Superior temporal gyrus (tissue), 1 donor: ENCODE data around the gene ADARB1.

Experiments used
- DNase-seq: peaks from one replicate; pipeline ENCODE4 v3.0.0-alpha.2; 2016; ENCODE audit errors: extremely low spot score

ADARB1 gene

GRCh38 chr21:45227735-45228134, 153.4 kb downstream of the ADARB1 start:
- no peak for DNase-seq

- DNase-seq, result peak; percentile 77
Observed at GRCh38 chr21:45228171-45228641, 153.8 kb downstream of the ADARB1 start.

DNA sequence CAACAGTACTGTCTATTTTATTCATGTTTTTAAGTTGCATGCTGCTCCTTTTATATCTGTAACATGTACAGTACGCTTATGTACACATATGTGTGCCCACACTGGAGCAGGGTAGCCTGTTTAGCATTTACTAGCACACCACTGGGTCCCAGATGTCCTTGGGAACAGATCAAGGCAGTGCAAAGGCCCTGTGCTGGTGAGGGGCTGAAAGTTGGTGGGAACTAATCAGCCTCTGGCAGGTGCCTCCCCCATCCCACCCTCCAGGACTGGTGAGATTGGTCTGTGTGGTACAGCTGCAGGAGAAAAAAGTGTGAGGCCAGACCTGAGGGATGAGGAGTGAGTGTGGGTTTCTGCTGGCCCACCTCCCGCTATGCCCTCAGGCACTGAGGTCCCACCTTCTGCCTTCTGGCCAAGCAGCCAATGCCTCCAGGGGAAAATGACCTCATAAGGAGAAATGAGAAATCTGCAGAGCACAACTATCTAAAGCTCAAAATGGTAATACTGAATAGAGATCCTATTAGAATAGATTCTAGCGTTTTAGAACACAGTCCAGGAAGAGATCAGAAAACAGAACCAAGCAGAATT, 154.4 kb downstream of the ADARB1 start:
- no peak for DNase-seq

DNA sequence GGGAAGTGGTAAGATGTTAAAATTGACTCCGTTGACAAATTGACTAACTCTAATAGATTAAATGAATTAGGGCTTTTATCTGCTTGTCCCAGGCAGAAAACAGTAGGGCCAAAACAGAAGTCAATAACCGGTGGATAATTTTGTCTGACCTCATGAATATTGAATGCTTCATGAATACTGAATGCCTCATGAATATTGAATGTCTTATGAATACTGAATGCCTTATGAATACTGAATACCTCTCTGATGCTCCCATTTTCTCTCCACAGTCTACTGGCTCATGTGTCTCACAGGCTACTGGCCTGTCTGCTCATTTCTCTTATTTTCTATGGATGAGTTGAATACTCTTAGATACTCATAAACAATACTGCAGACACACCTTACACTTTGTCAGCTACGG, 157.3 kb downstream of the ADARB1 start:
- DNase-seq, result no peak

- DNase-seq, result no peak
Observed at GRCh38 chr21:45234127-45234526, 159.7 kb downstream of the ADARB1 start.

- DNase-seq, result no peak
Observed at GRCh38 chr21:45234965-45235364, 160.6 kb downstream of the ADARB1 start.

- no peak for DNase-seq
Observed at GRCh38 chr21:45235488-45235887, 161.1 kb downstream of the ADARB1 start.

- no peak for DNase-seq
Observed at GRCh38 chr21:45236481-45236880, 162.1 kb downstream of the ADARB1 start.

- no peak for DNase-seq
Observed at GRCh38 chr21:45237401-45237800, 163.0 kb downstream of the ADARB1 start.

- no peak for DNase-seq
Observed at GRCh38 chr21:45241357-45241756, 167.0 kb downstream of the ADARB1 start.

GRCh38 chr21:45243603-45244002, 169.2 kb downstream of the ADARB1 start:
- no peak for DNase-seq

- DNase-seq, result no peak
Observed at GRCh38 chr21:45244799-45245340, 170.5 kb downstream of the ADARB1 start.

DNA sequence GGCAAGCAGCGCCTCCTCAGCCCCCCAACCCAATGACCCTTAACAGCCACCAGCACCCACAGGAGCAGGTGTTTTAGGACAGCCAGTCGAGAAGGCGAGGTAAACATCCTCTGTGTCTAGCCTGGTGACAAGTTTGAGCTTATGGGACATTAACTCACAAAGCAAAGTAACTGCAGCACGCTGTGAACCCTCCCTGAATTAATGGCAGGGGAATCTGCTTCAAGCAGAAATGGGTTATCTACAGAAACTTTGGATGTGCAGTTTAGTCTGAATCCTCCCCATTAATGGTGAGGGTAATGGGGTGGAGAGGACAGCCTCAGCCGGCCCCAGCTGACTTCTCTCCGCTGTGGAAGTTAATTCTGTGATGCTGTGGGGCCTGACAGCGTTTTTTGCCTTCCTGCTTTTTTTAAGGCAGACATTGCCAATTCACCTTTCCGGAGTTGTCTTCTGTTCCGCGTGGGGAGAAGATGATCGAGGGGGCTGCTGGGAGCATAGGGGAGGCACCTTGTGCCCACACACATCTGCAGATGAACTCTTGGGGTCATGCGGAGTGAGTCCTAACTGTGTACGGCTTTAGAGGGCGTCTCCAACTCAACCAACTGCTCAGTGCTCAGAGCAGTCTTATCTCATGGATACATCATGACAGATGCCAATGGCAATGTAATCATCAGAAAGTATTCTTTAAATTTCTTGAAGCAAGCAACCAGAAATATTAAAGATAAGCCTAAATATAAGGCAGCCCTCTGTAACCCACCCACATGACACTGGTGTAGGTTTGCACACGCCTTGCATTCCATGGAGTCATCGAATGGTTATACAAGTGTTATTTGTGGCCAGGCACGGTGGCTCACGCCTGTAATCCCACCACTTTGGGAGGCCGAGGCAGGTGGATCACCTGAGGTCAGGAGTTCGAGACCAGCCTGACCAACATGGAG, 172.3 kb downstream of the ADARB1 start:
- no peak for DNase-seq

DNA sequence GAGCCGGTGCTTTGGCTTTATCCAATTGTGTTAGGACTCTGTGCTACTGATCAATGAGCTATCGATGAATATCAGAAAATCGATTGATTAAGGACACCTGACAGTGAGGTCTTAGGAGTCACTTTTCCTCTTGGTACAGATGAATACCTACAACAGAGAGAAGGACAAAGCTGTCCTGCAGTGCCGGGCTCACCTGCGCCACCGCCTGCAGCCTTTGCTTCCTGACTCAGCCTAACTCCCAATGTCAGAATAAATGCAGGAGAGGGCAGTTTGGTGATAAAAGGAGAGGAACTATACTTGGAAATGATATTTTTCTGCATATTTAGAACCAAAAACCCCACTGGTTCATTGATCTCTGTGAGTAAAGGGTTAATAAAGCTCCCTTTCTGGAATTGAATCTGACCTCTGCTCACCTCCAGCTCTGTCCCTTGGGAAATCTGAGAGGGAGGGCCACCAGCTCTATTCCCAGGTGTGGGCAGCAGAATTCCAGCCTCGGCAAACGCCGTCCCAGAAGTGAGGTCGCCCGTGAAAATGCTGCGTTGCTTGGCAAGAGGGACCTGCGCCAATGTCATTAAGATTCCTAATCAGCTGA, 174.0 kb downstream of the ADARB1 start:
- no peak for DNase-seq

DNA sequence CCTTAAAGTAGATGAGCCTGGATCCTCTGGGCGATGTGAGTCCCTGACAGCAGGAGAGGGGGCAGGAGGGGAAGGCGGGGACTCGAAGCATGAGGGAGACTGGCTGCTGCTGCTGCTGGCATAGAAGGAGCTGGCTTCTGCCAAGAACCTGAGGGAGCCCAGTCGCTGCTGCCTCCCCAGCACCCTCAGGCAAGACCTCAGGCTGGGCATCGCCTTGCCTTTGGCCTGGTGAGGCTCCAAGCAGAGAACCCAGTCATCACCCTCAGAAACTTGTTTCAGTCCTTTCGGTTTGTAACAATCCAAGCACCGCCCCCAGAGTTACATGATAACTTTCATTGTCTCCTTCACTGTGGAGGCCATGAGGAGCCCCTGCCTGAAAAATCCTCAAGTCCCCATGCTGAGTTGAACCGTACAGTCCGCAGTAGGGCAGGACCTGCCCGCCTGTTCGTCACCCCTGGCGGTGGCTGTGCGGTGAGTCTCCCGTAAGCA, 174.6 kb downstream of the ADARB1 start:
- no peak for DNase-seq

DNA sequence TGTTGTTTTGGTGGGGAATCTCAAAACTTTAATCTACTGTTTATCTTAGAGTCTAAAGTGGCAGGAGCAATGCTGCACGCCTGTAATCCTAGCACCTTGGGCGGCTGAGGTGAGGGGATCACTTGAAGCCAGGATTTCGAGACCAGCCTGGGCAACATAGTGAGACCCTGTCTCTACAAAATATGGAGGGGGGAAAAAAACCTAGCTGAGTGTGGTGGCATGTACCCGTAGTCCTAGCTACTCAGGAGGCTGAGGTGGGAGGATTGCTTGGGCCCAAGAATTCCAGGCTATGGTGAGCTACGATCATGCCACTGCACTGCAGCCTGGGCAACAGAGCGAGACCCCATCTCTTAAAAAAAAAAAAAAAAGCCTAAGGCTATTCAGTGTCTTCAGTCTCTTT, 175.2 kb downstream of the ADARB1 start:
- no peak for DNase-seq

- DNase-seq, result no peak
Observed at GRCh38 chr21:45250272-45250671, 175.9 kb downstream of the ADARB1 start.

DNA sequence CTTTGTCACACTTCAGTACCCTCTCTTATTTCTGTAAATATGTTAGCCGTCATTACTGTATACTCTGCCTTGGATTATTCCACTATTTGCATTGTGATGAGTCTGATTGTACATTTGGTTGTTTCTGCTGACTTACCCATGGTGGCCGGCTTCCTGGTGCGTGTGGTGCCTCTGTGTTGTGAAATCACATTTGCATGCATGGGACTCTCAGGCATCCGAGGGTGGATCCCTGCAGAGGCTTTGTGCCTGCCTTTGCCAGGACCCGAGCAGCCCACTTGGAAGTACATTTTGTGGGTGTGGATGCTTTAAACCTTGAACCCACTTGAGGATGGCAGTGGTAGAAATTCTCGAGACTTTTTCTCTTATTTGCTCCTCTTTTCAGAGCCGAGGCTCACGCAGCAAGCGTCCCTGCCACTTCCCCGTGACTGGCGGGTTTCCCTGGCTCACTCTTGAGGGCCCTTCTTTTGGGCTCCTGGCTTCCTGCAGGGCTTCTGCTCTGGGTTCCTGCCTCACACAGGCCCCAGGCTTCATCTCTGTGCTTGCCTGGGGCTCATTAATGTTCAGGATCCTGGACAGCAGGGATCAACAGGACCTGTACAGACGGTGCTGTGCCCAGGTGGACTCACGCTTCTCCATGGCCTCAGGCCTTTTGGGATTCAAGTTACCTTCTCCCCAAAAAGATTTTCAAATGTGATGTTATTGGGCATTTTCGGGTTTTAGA, 176.7 kb downstream of the ADARB1 start:
- DNase-seq, result no peak

DNA sequence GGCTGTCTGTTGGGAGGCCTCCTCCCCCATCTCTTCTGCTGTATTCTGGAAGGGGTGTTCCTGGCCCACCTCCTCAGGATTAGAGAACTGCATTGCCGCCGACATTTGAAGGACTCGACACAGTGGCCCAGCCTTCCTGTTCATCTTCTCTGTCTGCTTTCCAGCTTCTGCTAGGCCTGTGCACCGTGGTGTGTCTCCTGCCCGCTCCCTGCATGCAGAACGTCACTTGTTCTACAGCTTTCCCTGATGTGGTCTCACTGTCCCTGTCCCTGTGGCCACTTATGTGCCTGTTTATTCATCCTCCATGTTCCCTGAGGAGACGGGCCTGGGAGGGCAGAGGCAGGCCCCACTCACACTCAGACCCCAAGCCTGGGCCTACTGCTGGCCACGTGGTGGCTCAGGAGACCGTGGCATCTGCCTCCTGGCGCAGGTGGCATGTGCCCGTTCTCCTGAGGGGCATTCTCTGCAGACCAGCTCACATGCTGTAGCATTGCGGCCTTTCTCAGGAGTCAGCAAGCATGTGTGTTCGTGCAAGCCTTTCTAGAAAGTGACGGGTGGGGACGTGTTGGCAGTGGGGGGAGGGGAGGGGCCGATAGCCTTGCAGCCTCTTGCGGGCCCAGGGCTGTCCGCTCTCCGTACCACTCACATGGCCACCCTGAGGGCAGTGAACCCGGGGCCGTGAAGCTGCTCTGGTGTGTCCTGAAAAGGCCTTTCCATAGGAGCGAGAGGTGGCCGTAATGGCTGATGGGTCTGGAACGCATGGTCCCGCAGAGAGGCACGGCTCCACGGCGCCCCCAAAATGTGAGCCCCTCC, 177.5 kb downstream of the ADARB1 start:
- no peak for DNase-seq

GRCh38 chr21:45252448-45252925, 178.1 kb downstream of the ADARB1 start:
- no peak for DNase-seq

DNA sequence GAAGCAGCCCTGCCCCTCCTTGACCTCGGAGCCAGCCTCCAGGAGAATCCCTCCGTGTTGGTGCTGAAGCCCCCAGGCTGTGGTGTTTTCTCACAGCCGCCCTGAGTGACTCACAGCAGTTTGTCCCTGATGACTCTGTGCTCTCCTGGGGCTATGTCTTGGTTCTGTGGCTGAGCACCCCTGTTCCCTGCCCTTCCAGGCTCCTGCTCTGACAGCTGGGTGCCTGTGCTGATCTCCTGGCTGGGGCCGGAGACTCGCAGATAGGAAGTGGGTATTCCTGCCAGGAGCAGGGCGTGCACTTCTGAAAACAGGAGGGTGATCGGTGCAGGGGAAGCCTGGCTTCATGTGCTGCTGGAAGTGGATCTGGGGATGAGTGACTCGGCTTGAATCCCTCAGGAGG, 178.8 kb downstream of the ADARB1 start:
- no peak for DNase-seq
